GM21381 (cell line): ENCODE results near the gene GALNT8.
"Not testable (repeated sequence)": the region's sequence is repeated elsewhere in the genome, so short reads cannot be mapped to it uniquely, and the experiment has no call there.

Experiments used
- ATAC-seq: cut with Tn5 transposase; IDR thresholded peaks from one replicate; pipeline ENCODE4 v1.9.1; 2021; ENCODE audit warnings: mild to moderate bottlenecking, moderate library complexity; ENCODE audit not compliant: unreplicated experiment

GALNT8 gene

DNA sequence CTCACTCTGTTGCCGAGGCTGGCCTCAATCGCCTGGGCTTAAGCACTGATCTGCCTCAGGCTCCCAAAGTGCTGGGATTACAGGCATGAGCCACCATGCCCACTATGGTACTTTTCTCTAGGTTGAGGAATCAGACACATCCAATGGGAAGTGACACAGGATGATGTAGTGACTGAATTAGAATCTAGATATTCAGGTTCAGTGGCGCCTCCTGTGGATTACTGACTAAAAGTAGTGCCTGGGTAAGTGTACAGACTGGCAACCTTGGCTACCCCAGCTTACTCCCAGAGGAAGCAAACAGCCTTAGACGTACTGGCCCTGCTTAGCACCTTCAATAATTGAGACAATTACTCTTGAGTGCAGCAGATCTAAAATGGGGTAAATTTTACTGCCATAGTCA is 22.8 kb downstream of the GALNT8 start:
- no peak for ATAC-seq

DNA sequence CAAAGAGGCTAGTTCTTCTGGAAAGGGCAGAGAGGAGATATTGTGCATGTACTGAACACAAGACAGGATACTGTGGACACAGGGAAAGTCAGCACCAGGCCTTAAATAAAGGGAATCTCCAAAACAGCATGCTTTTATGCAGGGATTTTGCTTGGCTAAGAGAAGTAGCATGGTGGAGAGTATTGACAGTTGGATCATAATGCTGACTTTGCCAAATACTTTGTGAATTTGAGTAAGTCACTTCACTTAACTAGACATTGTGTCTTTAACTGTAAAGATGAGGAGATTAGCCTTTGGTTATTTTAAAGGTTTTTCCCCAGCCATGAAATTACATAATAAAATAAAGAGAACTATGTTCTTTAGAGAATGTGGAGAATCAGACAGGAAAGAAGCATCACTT is 24.5 kb downstream of the GALNT8 start:
- ATAC-seq: no peak

- ATAC-seq: no peak
Measured at GRCh38 chr12:4745249-4745648, 25.0 kb downstream of the GALNT8 start.

GRCh38 chr12:4751654-4752053 is 31.5 kb downstream of the GALNT8 start:
- not testable (repeated sequence) for ATAC-seq

DNA sequence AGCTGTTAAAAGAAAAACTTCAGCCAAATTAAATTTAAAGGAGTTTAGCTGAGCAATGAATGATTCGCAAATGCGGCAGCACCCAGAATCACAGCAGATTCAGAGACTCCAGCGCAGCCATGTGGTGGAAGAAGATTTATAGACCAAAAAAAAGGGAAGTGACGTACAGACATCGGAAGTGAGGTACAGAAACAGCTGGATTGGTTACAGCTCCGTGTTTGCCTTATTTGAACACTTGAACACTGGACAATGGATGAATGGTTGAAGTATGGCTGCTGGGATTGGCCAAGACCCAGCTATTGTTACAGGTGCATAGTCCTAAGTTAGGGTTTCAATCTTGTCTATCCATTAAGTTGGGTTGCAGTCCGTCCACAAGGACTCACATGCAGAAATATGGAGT is 42.6 kb downstream of the GALNT8 start:
- no peak for ATAC-seq

DNA sequence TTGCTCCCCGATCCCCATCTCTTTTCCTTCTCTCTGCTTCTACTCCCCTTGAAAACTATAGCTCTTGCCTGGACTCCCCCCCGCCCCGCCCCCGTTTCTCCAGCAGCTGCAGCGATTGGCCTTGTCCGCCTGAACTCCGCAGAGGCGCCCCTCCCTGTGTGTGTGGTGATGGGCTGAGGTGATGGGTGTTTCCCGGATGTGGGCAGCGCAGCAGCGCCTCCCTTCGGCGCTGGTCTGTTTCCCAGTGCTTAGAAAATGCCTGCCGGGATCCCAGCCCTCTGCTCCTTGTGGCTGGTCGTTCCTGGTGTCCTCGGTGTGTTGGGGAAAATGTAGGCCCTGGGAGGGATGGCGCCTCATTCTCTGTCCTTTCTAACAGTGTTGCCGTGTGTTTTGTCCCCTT is 43.3 kb downstream of the GALNT8 start:
- ATAC-seq: no peak

DNA sequence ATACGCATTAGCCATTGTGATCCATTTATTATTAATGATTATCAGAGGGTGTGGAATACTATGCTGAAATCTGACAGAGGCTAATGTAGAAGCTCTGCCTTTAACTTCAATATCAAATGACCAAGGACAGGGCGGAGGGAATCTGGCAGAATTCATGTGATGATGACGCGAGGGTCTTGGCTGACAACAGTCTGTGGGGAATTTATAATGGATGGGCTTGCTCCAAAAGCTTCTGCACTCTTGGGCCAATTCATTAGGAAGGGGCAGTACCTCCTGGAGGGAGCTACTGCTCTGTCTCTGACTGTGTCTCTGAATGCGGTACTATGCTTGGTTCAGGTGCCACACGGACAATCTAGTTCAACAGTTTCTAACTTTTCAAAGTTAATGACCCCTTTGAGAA is 46.2 kb downstream of the GALNT8 start:
- ATAC-seq: no peak

DNA sequence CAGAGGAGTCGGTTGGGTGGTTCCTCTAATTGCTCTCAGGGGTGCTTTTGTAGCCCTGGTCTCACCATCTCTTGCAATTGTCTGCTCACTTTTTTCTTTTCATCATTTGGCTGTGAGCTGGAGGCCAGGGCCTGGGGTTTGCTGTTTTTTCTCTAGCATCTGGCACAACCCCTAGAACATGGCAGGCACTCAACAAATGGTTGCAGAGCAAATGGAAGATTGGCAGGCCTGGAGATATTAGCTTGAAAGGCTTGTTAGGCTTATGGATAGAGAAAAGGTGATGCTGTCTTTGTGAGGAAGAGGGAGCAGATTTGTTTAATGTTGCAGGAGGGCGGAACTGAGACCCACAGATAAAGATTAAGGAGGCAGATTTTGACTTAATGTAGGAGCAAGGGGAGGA is 47.0 kb downstream of the GALNT8 start:
- ATAC-seq: no peak

- ATAC-seq: no peak
Measured at GRCh38 chr12:4768341-4768740, 48.1 kb downstream of the GALNT8 start.

- ATAC-seq: no peak
Measured at GRCh38 chr12:4769073-4769472, 48.9 kb downstream of the GALNT8 start.

GRCh38 chr12:4771172-4771959 is 51.2 kb downstream of the GALNT8 start:
- ATAC-seq: no peak

DNA sequence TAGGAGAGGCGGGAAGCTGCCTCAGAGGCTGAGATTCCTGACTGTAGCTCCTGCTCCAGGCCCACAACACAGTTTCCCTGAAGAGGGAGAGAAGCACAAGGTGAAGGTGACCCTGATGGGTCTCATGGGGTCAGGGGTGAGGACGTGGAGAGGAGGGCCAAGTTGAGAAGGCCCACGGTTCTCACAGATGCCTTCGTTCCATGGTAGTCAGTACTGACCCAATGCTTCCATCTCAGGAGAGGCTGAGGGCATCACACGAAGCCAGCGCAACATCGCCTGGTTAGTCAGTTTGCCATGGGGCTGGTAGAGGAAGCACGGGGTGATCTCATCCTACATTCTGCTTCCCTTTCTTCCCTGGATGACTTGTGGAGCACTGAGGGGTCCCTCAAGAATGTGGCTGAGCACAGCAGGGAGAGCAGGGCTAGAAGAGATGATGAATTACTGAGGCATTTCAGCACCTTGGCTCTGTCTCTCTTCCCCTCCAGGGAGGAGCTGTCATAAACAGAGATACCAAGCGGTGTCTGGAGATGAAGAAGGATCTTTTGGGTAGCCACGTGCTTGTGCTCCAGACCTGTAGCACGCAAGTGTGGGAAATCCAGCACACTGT is 51.9 kb downstream of the GALNT8 start:
- no peak for ATAC-seq

DNA sequence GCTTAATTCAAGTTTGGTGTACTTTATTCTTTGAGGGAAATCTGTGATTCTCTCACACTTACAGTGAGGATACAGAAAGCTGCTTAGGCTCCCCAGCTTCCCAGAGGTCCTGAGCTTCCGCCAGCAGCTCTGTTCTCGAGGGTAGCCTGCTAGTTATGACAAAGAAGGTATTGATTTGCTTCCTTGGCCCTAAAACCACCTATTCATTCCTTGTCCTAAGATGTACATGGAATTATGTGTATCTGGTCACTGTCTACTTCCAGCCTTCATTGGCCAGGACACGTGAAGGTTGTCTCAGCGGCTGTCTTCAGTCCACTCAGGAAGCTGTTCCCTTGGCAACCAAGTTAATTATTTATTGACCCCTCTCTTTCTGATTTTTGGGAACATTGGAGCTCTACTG is 55.7 kb downstream of the GALNT8 start:
- ATAC-seq: no peak

GRCh38 chr12:4779749-4780148 is 59.5 kb downstream of the GALNT8 start:
- ATAC-seq: no peak

GRCh38 chr12:4780641-4781611 is 60.7 kb downstream of the GALNT8 start:
- no peak for ATAC-seq

DNA sequence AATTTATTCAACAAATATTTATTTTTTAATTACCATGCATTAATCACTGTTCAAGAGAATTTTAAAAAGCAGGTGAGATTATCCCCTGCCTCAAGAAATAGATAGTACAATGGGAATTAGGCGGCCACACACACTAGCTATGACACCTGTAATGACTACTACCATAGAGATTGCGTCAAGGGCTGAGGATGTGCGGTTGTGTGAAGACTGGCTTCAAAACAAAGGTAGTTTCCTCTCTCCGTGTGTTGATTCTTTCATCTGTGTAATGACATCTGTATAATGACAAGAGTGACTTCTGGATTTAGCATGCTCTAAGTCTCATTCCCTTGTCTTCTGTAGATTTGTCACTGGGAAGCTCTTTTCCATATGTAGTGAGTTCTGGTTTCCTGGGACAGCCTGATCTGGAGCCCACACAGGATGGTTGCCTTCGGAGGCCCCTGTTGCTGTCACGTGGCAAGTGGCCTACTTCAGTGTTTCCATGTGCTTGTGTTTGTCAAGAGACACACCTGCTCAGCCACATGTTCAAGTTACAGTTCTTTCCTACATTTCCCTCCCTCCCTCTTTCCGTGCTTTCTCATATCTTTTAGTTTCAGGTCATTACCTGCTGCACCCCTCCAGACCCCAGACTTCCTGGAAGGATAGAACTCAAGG is 64.3 kb downstream of the GALNT8 start:
- no peak for ATAC-seq

GRCh38 chr12:4786795-4787194 is 66.6 kb downstream of the GALNT8 start:
- no peak for ATAC-seq

- ATAC-seq: no peak
Measured at GRCh38 chr12:4787965-4788364, 67.8 kb downstream of the GALNT8 start.

DNA sequence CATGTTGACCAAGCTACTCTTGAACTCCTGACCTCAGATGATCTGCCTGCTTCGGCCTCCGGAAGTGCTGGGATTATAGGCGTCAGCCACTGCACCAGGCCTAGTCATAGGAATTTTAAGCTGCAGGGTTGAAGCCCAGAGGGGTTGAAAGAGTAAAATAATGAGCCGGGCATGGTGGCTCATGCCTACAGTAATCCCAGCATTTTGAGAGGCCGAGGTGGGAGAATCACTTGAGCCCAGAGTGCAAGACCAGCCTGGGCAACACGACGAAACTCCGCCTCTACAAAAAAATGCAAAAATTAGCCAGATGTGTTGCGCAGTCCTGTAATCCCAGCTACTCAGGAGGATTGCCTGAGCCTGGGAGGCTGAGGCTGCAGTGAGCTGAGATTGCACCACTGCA is 69.6 kb downstream of the GALNT8 start:
- ATAC-seq: no peak

- ATAC-seq: no peak
Measured at GRCh38 chr12:4791497-4791896, 71.3 kb downstream of the GALNT8 start.

DNA sequence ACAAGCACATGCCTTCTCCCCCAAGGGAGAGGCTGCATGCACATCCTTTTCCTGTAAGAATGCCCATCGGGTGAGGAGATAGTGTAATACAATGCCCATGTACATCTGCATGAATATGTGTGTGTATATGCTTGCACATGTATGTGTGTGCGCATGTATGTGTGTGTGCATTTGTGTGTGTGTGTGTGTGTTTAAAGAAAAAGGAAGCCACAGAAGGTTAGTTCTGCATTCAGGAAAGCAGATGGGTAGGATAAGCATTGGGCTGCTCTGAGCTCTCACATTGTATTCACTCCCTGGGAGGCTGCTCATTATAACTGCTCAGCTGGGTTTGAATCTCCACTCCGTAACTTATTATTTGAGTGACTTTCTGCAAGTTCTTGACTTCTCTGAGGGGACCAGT is 74.3 kb downstream of the GALNT8 start:
- ATAC-seq: no peak
